Measurements from ENCODE around the gene IGF1R.

- no peak for TF ChIP-seq CTCF (IDR thresholded peaks at IDR 0.05; ENCODE audit: insufficient read depth, low read length)
- TF ChIP-seq, protein P1, sequence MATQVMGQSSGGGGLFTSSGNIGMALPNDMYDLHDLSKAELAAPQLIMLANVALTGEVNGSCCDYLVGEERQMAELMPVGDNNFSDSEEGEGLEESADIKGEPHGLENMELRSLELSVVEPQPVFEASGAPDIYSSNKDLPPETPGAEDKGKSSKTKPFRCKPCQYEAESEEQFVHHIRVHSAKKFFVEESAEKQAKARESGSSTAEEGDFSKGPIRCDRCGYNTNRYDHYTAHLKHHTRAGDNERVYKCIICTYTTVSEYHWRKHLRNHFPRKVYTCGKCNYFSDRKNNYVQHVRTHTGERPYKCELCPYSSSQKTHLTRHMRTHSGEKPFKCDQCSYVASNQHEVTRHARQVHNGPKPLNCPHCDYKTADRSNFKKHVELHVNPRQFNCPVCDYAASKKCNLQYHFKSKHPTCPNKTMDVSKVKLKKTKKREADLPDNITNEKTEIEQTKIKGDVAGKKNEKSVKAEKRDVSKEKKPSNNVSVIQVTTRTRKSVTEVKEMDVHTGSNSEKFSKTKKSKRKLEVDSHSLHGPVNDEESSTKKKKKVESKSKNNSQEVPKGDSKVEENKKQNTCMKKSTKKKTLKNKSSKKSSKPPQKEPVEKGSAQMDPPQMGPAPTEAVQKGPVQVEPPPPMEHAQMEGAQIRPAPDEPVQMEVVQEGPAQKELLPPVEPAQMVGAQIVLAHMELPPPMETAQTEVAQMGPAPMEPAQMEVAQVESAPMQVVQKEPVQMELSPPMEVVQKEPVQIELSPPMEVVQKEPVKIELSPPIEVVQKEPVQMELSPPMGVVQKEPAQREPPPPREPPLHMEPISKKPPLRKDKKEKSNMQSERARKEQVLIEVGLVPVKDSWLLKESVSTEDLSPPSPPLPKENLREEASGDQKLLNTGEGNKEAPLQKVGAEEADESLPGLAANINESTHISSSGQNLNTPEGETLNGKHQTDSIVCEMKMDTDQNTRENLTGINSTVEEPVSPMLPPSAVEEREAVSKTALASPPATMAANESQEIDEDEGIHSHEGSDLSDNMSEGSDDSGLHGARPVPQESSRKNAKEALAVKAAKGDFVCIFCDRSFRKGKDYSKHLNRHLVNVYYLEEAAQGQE (IDR thresholded peaks at IDR 0.05; ENCODE audit: insufficient replicate concordance, low read depth): no peak
- TF ChIP-seq POLR2AphosphoS5 (IDR thresholded peaks at IDR 0.05; ENCODE audit: low read depth): no peak
Observed at GRCh38 chr15:98682992-98683701, 34.8 kb downstream of the IGF1R start.
